ENCODE results near the gene SGCG.
"Not testable (repeated sequence)": the region's sequence is repeated elsewhere in the genome, so short reads cannot be mapped to it uniquely, and the experiment has no call there.

The SGCG gene

GRCh38 chr13:23231241-23231640, 50.5 kb downstream of the SGCG start:
- DNase-seq: no peak

- DNase-seq: no peak
Observed at GRCh38 chr13:23235994-23236393, 55.2 kb downstream of the SGCG start.

- DNase-seq: no peak
Observed at GRCh38 chr13:23243066-23243465, 62.3 kb downstream of the SGCG start.

- DNase-seq: not testable (repeated sequence)
Observed at GRCh38 chr13:23248410-23248809, 67.6 kb downstream of the SGCG start.

- DNase-seq: no peak
Observed at GRCh38 chr13:23254506-23254905, 73.7 kb downstream of the SGCG start.

- no peak for DNase-seq
Observed at GRCh38 chr13:23267571-23267970, 86.8 kb downstream of the SGCG start.

GRCh38 chr13:23268441-23268840, 87.7 kb downstream of the SGCG start:
- no peak for DNase-seq

- DNase-seq: no peak
Observed at GRCh38 chr13:23271331-23271730, 90.6 kb downstream of the SGCG start.

- no peak for DNase-seq
Observed at GRCh38 chr13:23273498-23273897, 92.7 kb downstream of the SGCG start.

GRCh38 chr13:23279321-23279720, 98.5 kb downstream of the SGCG start:
- no peak for DNase-seq

- DNase-seq: no peak
Observed at GRCh38 chr13:23288564-23288963, 107.8 kb downstream of the SGCG start.

- no peak for DNase-seq
Observed at GRCh38 chr13:23288995-23289394, 108.2 kb downstream of the SGCG start.

- DNase-seq: no peak
Observed at GRCh38 chr13:23289917-23290357, 109.2 kb downstream of the SGCG start.

- no peak for DNase-seq
Observed at GRCh38 chr13:23292586-23292985, 111.8 kb downstream of the SGCG start.

GRCh38 chr13:23314837-23315236, 134.1 kb downstream of the SGCG start:
- DNase-seq: not testable (repeated sequence)

- DNase-seq: no peak
Observed at GRCh38 chr13:23319883-23320224, 139.1 kb downstream of the SGCG start.

GRCh38 chr13:23320926-23321534, 140.3 kb downstream of the SGCG start:
- DNase-seq: no peak

GRCh38 chr13:23321535-23322241, 140.9 kb downstream of the SGCG start:
- no peak for DNase-seq

- no peak for DNase-seq
Observed at GRCh38 chr13:23322353-23323336, 141.9 kb downstream of the SGCG start.

- no peak for DNase-seq
Observed at GRCh38 chr13:23323946-23324709, 143.3 kb downstream of the SGCG start.

- no peak for DNase-seq
Observed at GRCh38 chr13:23325191-23325590, 144.4 kb downstream of the SGCG start.

GRCh38 chr13:23330356-23330755, 149.6 kb downstream of the SGCG start:
- DNase-seq: no peak

GRCh38 chr13:23339225-23339624, 158.4 kb downstream of the SGCG start:
- no peak for DNase-seq
